Measurements from ENCODE around the gene XIRP1.

DNA sequence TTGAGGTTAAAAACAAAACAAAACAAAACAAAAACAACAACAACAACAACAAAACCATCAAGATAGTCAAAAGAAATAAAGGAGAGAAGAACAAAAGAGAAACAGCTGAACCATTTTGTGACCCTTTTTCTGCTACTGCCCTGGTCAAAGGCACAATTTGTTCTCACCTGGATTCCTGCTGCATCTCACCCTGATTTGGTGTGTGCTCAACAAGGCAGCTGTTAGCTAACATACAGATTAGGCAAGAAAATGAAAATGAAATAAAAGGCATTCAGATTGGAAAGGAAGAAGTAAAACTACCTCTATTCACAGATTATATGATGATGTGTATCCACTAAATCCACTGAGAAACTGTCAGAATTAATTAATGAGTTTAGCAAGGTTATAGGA is 28.7 kb upstream of the XIRP1 start:
- no peak for TF ChIP-seq CTCF (conservative IDR thresholded peaks at IDR 0.05 in 1 of 2, IDR thresholded peaks at IDR 0.05 in 1 of 2; ENCODE audit: low read depth in 1 of 2, low read length in 2 of 2)
- TF ChIP-seq EZH2 (IDR thresholded peaks at IDR 0.05; ENCODE audit: low read length, missing control alignments) = no peak

Data from fibroblast of lung (primary cell).